ENCODE data around the gene VAC14. TPM values are rescaled to one million over a fixed set of nuclear protein-coding genes. Genes with fewer than 3 reads are reported as not detected.
A peak's percentile ranks its signal among the peaks of the same experiment; 100 is the strongest.
"Not testable (repeated sequence)": the region's sequence is repeated elsewhere in the genome, so short reads cannot be mapped to it uniquely, and the experiment has no call there.

The VAC14 gene
- total RNA-seq, 4 donors from 2014 or later: 44.0 to 106 (median 64.5) TPM

DNA sequence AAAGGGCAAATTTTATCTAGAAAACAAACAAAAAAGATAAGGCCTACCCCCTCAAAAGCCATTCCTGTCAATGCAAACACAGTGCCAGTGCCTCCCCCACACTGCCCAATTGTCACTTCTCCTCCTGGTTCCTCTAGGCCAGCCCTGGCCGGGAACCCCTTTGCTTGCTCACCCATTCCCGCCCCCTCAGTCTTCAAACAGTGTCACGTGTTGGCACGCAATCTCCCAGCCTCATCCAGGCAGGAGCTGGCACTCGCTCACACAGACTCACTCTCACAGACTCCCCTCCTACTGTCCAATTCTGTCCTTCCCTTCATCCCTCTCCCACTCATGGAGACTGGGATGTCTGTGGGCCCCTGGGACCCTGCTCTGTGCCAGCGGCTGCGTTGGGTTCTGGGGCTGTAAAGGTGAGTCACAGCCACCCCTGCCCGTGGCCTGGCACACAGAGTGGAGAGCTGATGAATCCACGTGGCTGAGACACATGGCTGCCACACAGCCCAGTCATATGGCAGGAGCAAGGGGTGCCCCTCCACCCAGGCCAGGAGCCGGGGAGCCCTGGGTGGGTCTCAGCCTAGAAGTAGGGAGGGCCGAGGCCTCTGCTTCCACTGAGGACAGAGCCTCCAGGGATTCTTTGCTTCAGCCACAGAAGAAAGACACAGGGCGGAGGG is 54.8 kb downstream of the VAC14 start:
- no peak overlapping the region for H3K4me3 ChIP-seq
- peaks cover 0 to 45% (median 20%) of the 10 kb centered on the region in 4 donors for H3K4me1 ChIP-seq
- H3K27me3 ChIP-seq: no peaks in the 10 kb centered on the region
- H3K36me3 ChIP-seq: peaks cover 0 to 20% (median 0%) of the 10 kb centered on the region in 3 donors
- DNase-seq: peak in 2 of 3 donors; percentile 36 to 73
- no peak for TF ChIP-seq POLR2A (IDR thresholded peaks at IDR 0.05)
- TF ChIP-seq, protein P1, sequence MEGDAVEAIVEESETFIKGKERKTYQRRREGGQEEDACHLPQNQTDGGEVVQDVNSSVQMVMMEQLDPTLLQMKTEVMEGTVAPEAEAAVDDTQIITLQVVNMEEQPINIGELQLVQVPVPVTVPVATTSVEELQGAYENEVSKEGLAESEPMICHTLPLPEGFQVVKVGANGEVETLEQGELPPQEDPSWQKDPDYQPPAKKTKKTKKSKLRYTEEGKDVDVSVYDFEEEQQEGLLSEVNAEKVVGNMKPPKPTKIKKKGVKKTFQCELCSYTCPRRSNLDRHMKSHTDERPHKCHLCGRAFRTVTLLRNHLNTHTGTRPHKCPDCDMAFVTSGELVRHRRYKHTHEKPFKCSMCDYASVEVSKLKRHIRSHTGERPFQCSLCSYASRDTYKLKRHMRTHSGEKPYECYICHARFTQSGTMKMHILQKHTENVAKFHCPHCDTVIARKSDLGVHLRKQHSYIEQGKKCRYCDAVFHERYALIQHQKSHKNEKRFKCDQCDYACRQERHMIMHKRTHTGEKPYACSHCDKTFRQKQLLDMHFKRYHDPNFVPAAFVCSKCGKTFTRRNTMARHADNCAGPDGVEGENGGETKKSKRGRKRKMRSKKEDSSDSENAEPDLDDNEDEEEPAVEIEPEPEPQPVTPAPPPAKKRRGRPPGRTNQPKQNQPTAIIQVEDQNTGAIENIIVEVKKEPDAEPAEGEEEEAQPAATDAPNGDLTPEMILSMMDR (IDR thresholded peaks at IDR 0.05): no peak
- H3K27ac ChIP-seq: peak overlapping the region; percentile 67 to 85 (median 74)
- H3K9me3 ChIP-seq: no peaks in the 10 kb centered on the region

DNA sequence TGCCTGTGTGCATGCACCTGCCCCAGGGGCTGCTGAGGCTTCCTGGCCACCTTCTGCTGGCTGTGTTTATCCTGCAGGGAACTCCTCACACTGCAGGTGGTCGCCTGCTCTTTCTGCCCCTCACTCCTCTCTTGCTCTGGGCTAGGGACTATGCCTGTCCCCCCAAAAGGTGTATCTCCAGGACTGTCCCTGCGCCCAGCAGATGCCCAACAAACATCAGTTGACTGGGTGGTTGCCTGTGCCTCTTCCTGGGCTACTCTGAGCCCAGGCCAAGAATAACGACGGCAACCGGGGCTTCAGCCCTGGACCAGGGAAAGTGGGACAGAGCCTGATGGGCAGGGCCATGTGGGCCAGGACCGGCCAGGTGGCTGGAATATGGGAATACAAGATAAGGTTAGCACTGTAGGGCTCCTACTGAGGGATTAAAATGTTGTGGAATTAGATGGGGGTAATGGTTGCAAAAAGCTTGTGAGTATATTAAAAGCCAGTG is 55.4 kb downstream of the VAC14 start:
- no peak for TF ChIP-seq POLR2A (IDR thresholded peaks at IDR 0.05)
- TF ChIP-seq, protein P1 (IDR thresholded peaks at IDR 0.05): no peak
- DNase-seq: no peak
- Histone ChIP-seq H3K36me3 (peaks cover 0 to 20% (median 0%) of the 10 kb centered on the region in 3 donors), H3K4me1 (peaks cover 0 to 43% (median 20%) of the 10 kb centered on the region in 4 donors), H3K9me3 (no peaks in the 10 kb centered on the region), H3K27me3 (no peaks in the 10 kb centered on the region), H3K4me3 (no peak overlapping the region), H3K27ac (peak overlapping the region; percentile 67 to 85 (median 74))

DNA sequence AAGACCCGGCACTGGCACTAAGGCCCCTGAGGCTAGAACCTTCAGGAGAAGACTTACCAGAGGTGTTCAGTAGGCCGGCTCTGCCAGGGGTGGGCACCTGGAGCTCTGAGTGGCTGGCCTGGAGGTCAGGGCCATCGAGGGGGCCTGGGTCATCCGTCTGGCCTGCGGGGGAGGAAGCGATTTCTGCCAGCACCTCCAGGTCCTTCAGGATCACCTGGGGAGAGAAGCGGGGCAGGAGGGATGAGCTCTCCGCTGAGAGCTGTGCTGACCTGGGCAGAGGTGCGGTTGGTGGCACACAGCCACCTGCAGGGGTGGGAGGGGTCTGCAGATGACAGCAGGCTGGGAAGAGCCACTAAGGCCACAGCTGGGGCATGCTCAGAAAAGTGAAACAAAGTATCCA is 56.6 kb downstream of the VAC14 start:
- H3K36me3 ChIP-seq: peaks cover 0 to 20% (median 0%) of the 10 kb centered on the region in 3 donors
- H3K27ac ChIP-seq: no peak overlapping the region
- H3K27me3 ChIP-seq: no peaks in the 10 kb centered on the region
- H3K9me3 ChIP-seq: no peaks in the 10 kb centered on the region
- no peak overlapping the region for H3K4me3 ChIP-seq
- peaks cover 0 to 36% (median 20%) of the 10 kb centered on the region in 4 donors for H3K4me1 ChIP-seq
- no peak for DNase-seq
- no peak for TF ChIP-seq POLR2A (IDR thresholded peaks at IDR 0.05)
- TF ChIP-seq, protein P1 (IDR thresholded peaks at IDR 0.05): no peak

DNA sequence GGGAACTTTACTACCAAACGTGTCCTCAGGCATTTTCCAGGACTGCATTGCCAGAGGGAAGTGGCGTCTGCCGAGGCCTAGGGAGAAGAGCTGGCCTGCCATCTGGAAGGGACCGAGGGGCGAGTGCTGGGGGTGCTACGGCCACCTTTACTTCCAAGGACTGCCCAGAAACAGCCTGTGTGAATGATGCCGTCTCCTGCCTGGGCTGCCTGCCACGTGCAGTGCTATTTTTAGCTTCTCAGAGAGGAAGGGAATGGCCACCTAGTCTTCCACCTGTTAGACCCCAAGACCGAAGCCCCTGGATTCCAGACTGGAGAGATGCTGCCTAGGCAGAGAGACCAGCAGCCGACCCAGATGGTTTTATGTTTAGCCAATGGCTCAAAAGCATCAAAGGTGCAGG is 57.2 kb downstream of the VAC14 start:
- Histone ChIP-seq H3K4me1 (peaks cover 0 to 34% (median 20%) of the 10 kb centered on the region in 4 donors), H3K4me3 (no peak overlapping the region), H3K36me3 (peaks cover 0 to 20% (median 0%) of the 10 kb centered on the region in 3 donors), H3K9me3 (no peaks in the 10 kb centered on the region), H3K27ac (no peak overlapping the region), H3K27me3 (no peaks in the 10 kb centered on the region)
- DNase-seq: no peak
- TF ChIP-seq POLR2A (IDR thresholded peaks at IDR 0.05): no peak
- TF ChIP-seq, protein P1 (IDR thresholded peaks at IDR 0.05): no peak

DNA sequence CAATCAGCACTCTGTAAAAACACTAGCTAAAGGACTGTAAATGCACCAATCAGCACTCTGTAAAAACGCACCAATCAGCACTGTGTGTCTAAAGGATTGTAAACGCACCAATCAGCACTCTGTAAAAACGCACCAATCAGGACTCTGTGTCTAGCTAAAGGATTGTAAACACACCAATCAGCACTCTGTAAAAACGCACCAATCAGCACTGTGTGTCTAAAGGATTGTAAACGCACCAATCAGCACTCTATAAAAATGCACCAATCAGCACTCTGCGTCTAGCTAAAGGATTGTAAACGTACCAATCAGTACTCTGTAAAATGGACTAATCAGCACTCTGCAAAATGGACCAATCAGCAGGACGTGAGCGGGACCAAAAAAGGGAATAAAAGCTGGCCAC is 58.0 kb downstream of the VAC14 start:
- not testable (repeated sequence) for H3K27me3 ChIP-seq, DNase-seq, H3K4me3 ChIP-seq, H3K9me3 ChIP-seq, H3K27ac ChIP-seq
- peaks cover 0 to 20% (median 0%) of the 10 kb centered on the region in 3 donors for H3K36me3 ChIP-seq
- H3K4me1 ChIP-seq: peaks cover 6 to 35% (median 19%) of the 10 kb centered on the region in 4 donors

DNA sequence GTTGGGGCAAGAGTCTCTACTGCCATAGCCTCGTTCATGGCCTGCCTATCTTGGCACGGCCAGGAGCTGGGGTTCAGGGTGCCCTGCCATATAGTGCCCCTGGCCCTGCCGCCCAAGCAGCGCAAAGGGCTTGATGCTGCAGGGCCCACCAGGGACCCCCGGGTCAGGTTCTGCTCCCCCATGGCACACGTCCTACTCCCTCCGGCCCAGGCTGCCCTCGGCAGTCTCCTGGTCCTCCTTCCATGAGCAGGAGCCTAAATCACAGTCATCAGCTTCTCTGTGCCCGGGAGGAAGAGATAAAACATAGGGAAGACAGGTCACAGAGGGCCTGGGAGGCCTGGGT is 59.2 kb downstream of the VAC14 start:
- no peak overlapping the region for H3K4me3 ChIP-seq
- H3K27ac ChIP-seq: peak overlapping the region in 3 of 4 donors; percentile 25 to 64 (median 59)
- no peaks in the 10 kb centered on the region for H3K9me3 ChIP-seq
- H3K4me1 ChIP-seq: peaks cover 4 to 34% (median 16%) of the 10 kb centered on the region in 4 donors
- H3K27me3 ChIP-seq: no peaks in the 10 kb centered on the region
- DNase-seq: no peak
- H3K36me3 ChIP-seq: peaks cover 0 to 20% (median 0%) of the 10 kb centered on the region in 3 donors
- no peak for TF ChIP-seq POLR2A (IDR thresholded peaks at IDR 0.05)
- TF ChIP-seq, protein P1 (IDR thresholded peaks at IDR 0.05): no peak

Data from Peyer's patch (tissue), 4 donors.